Suprapubic skin (tissue), 4 donors: ENCODE data around the gene PROK2. TPM values are rescaled to one million over a fixed set of nuclear protein-coding genes. Genes with fewer than 3 reads are reported as not detected.

Source experiments
- DNase-seq, 2 donors: peaks; one replicate each; pipeline ENCODE4 v3.0.0-alpha.2; 2019; ENCODE audit warnings: low spot score in 2 of 2
- H3K27ac ChIP-seq: fragments of 200-600 bp; sonication (generic); one replicate; pipeline ENCODE4 v1.5.1; 2019
- H3K27me3 ChIP-seq: fragments of 200-600 bp; sonication (generic); one replicate; pipeline ENCODE4 v1.5.1; 2019
- H3K36me3 ChIP-seq: fragments of 200-600 bp; sonication (generic); one replicate; pipeline ENCODE4 v1.5.1; 2019
- H3K4me1 ChIP-seq: fragments of 200-600 bp; sonication (generic); one replicate; pipeline ENCODE4 v1.5.1; 2019
- H3K4me3 ChIP-seq: fragments of 200-600 bp; sonication (generic); one replicate; pipeline ENCODE4 v1.5.1; 2019; ENCODE audit warnings: mild to moderate bottlenecking
- H3K9me3 ChIP-seq: fragments of 200-600 bp; sonication (generic); one replicate; pipeline ENCODE4 v1.5.1; 2019
- EP300 ChIP-seq: sonication (generic); formaldehyde crosslinking; IDR thresholded peaks from one replicate; pipeline ENCODE4 v1.6.1; 2017; ENCODE audit warnings: antibody characterized with exemption
- POLR2A ChIP-seq, 2 donors: fragments of 450-650 bp; IDR thresholded peaks; one replicate each; pipeline ENCODE4 v1.6.1; 2017; ENCODE audit warnings: antibody characterized with exemption in 2 of 2, mild to moderate bottlenecking in 2 of 2, moderate library complexity in 2 of 2
- POLR2AphosphoS5 ChIP-seq, 3 donors: sonication (generic); formaldehyde crosslinking; IDR thresholded peaks; one replicate each; pipeline ENCODE4 v1.6.1; 2017; ENCODE audit warnings: antibody characterized with exemption in 3 of 3
- WGBS: methylation state at CpG from one replicate; pipeline ENCODE4 v1.1.5; 2018; 5-methylcytosine and 5-hydroxymethylcytosine counted together
- total RNA-seq, 4 donors: library from RNA; depleted of rRNA; stranded (reverse); fragments of >200 nt; gene quantifications; one replicate each; pipeline ENCODE4 v1.1.0, GENCODE V29; 2016
- TF ChIP-seq, protein P1 (sequence below), 2 donors: fragments of 200-600 bp in 1 of 2; fragments of 450-650 bp in 1 of 2; sonication (generic) in 1 of 2; IDR thresholded peaks; one replicate each; pipeline ENCODE4 v1.5.1; 2016 to 2019; ENCODE audit warnings: antibody characterized with exemption in 2 of 2, mild to moderate bottlenecking in 1 of 2, moderate library complexity in 1 of 2

The PROK2 gene
- total RNA-seq, 4 donors from 2014 or later = not detected

DNA sequence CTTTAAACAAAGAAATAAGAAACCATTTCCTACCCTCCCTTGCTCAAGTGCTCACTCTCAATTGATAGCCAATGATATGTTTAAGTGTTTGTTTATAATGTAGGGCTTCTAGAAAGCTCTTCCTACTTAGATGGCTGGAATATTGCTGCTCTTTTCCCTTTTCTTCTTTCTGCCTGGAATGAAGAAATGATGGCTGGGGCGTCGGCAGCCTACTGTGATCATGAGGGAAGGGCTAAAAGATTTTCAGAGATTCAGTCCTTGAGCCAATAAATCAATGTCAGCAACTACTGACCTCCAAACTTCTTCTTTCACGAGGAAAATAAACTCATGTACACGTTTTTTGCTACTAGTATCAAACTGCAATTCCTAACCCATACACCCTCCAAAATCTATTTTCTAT is 33.3 kb downstream of the PROK2 start:
- H3K4me1 ChIP-seq = peaks cover 12% of the 10 kb centered on the region
- 90% methylated on average over 4 of the region's 4 CpGs for WGBS
- TF ChIP-seq POLR2A (IDR thresholded peaks at IDR 0.05) = no peak
- TF ChIP-seq POLR2AphosphoS5 (IDR thresholded peaks at IDR 0.05) = no peak
- TF ChIP-seq, protein P1, sequence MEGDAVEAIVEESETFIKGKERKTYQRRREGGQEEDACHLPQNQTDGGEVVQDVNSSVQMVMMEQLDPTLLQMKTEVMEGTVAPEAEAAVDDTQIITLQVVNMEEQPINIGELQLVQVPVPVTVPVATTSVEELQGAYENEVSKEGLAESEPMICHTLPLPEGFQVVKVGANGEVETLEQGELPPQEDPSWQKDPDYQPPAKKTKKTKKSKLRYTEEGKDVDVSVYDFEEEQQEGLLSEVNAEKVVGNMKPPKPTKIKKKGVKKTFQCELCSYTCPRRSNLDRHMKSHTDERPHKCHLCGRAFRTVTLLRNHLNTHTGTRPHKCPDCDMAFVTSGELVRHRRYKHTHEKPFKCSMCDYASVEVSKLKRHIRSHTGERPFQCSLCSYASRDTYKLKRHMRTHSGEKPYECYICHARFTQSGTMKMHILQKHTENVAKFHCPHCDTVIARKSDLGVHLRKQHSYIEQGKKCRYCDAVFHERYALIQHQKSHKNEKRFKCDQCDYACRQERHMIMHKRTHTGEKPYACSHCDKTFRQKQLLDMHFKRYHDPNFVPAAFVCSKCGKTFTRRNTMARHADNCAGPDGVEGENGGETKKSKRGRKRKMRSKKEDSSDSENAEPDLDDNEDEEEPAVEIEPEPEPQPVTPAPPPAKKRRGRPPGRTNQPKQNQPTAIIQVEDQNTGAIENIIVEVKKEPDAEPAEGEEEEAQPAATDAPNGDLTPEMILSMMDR (IDR thresholded peaks at IDR 0.05) = no peak

DNA sequence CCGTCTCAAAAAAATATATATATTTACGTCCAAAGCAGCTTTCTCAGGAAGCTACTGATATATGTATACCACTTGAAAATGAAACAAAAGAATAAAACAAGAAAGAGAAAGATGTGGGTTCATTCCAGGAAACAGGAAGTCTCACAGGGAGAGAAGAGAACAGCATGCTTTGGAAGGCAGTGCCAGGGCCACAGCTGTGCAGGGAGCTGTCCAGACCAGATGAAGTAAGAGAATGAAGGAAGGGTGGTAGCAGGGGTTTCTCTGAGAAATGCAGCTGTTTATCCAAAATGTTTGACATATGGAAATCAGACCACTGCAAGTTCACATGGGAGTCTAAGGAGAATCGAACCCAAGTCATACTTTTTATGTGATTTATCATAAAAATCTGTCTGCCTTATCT is 40.2 kb downstream of the PROK2 start:
- Histone ChIP-seq H3K27ac (no peak overlapping the region), H3K27me3 (no peaks in the 10 kb centered on the region), H3K4me3 (no peak overlapping the region), H3K9me3 (peaks cover 19% of the 10 kb centered on the region), H3K4me1 (no peaks in the 10 kb centered on the region), H3K36me3 (no peaks in the 10 kb centered on the region)
- TF ChIP-seq POLR2A (IDR thresholded peaks at IDR 0.05) = no peak
- TF ChIP-seq EP300 = no peak
- TF ChIP-seq POLR2AphosphoS5 (IDR thresholded peaks at IDR 0.05) = no peak
- TF ChIP-seq, protein P1 (IDR thresholded peaks at IDR 0.05) = no peak
- 82% methylated on average over 3 of the region's 3 CpGs for WGBS
- DNase-seq = no peak

More for the DNA sequence above, 33.3 kb downstream of the PROK2 start:
- H3K36me3 ChIP-seq = no peaks in the 10 kb centered on the region
- H3K27ac ChIP-seq = no peak overlapping the region
- no peaks in the 10 kb centered on the region for H3K9me3 ChIP-seq
- DNase-seq = no peak
- H3K4me3 ChIP-seq = no peak overlapping the region
- H3K27me3 ChIP-seq = peaks cover 27% of the 10 kb centered on the region

DNA sequence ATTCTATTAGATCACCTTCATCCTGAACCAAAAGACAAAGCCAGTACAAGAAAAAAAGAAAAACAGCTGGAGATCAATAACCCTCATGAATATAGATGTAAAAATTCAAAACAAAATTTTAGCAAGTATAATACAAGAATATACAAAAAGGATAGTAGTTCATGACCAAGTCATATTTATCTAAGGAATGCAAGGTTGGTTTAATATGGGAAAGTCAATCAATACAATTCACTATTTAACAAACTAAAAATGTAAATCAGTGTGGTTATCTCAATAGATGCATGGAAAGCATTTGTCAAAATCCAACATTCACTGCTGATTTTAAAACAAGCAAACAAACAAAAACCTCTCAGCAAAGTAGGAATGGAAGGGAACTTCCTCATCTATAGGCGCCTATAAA is 42.3 kb downstream of the PROK2 start:
- H3K4me3 ChIP-seq = no peak overlapping the region
- no peak overlapping the region for H3K27ac ChIP-seq
- DNase-seq = no peak
- TF ChIP-seq EP300 (no peak), POLR2AphosphoS5 (IDR thresholded peaks at IDR 0.05) (no peak), POLR2A (IDR thresholded peaks at IDR 0.05) (no peak)
- TF ChIP-seq, protein P1 (IDR thresholded peaks at IDR 0.05) = no peak
- H3K9me3 ChIP-seq = peaks cover 19% of the 10 kb centered on the region
- no peaks in the 10 kb centered on the region for H3K36me3 ChIP-seq
- 97% methylated on average over 1 of the region's 1 CpG for WGBS
- H3K4me1 ChIP-seq = no peaks in the 10 kb centered on the region
- H3K27me3 ChIP-seq = no peaks in the 10 kb centered on the region

DNA sequence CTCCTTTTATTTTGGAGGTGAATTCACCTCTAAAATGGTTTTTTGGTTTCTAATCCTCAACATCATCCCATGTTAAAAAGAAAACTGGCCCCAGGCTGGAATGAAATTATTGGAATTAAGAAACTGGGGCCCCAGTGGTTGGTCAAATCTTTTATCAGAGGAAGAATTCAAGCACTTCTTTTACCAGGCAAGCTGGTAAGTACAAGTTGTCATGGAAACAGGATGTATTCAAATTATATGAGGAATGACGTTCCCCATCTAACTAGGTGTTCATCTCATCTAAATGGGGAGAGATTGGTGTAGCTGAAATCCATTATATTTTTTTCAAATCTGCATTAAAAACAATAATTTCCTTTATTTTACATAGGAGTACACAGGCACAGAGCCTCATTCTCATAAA is 50.1 kb downstream of the PROK2 start:
- TF ChIP-seq POLR2A (IDR thresholded peaks at IDR 0.05) = no peak
- TF ChIP-seq POLR2AphosphoS5 (IDR thresholded peaks at IDR 0.05) = no peak
- TF ChIP-seq, protein P1 (IDR thresholded peaks at IDR 0.05) = no peak
- TF ChIP-seq EP300 = no peak
- Histone ChIP-seq H3K9me3 (no peaks in the 10 kb centered on the region), H3K27me3 (no peaks in the 10 kb centered on the region), H3K4me3 (no peak overlapping the region), H3K27ac (no peak overlapping the region), H3K36me3 (no peaks in the 10 kb centered on the region), H3K4me1 (no peaks in the 10 kb centered on the region)
- WGBS = 80% methylated on average over 1 of the region's 1 CpG
- no peak for DNase-seq

DNA sequence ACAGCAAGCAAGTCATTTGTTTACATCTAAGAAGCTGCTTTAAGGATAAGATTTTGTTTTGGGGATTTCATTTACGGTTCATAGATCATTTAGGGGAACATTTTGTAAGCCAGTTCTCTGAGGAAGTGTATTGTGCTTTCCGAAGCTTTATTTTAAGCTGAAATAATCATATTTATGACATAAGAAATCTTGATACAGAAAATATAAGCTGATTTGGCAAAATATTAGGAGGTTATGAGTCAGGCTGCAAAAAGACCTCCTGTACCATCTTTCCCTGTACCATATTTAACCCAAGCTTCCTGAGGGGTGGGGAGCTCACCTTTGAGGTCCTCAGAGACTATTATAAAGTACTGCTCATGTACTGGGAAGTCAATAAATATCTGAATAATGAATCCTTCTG is 51.6 kb downstream of the PROK2 start:
- Histone ChIP-seq H3K36me3 (no peaks in the 10 kb centered on the region), H3K9me3 (no peaks in the 10 kb centered on the region), H3K4me3 (no peak overlapping the region), H3K4me1 (no peaks in the 10 kb centered on the region), H3K27me3 (no peaks in the 10 kb centered on the region), H3K27ac (no peak overlapping the region)
- WGBS = 91% methylated on average over 2 of the region's 2 CpGs
- no peak for TF ChIP-seq EP300
- no peak for DNase-seq

DNA sequence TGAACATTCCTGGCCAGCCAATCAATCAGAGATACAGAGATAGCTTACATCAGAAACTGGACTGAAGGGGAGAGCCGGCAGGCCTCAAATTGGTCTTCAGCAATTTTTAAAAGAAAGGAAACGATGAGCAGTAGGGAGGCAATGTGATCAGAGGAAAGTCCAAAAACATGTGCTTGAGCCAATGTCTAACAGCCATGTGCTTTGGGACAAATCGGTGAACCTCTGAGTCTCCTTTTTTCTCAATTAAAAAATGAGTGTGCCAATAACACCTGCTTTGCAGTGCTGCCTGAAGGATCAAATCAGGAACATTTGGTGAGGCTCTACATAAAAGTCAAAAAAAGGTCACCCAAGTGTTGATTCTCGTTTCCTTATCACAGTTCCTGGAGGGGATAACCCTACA is 52.3 kb downstream of the PROK2 start:
- 88% methylated on average over 4 of the region's 4 CpGs for WGBS
- no peak for DNase-seq
- Histone ChIP-seq H3K36me3 (no peaks in the 10 kb centered on the region), H3K27ac (no peak overlapping the region), H3K9me3 (no peaks in the 10 kb centered on the region), H3K4me3 (no peak overlapping the region), H3K27me3 (no peaks in the 10 kb centered on the region), H3K4me1 (no peaks in the 10 kb centered on the region)
- no peak for TF ChIP-seq EP300
- TF ChIP-seq POLR2A (IDR thresholded peaks at IDR 0.05) = no peak
- no peak for TF ChIP-seq POLR2AphosphoS5 (IDR thresholded peaks at IDR 0.05)
- TF ChIP-seq, protein P1 (IDR thresholded peaks at IDR 0.05) = no peak
